K562 (cell line): ENCODE results near the gene CTXN1. TPM values are rescaled to one million over a fixed set of nuclear protein-coding genes. Genes with fewer than 3 reads are reported as not detected.

Source experiments
- ATAC-seq: fragments of 200-7000 bp; cut with Tn5 transposase; 3 replicates; pipeline ENCODE4 v1.9.1; 2020; ENCODE audit warnings: moderate library complexity
- BruUV-seq: library from RNA; stranded (reverse); fragments of 400-500 nt; replicated peaks from 2 replicates; lab custom pipeline; 2021; lab: Mats Ljungman, UMichigan
- CTCF ChIA-PET: fragments of 300-600 bp; formaldehyde crosslinking; extraction: SDS; loops from one replicate; lab custom pipeline; 2021; ENCODE audit warnings: low intra/inter-chr PET ratio; lab: Yijun Ruan, JAX
- POLR2A ChIA-PET: fragments of 300-600, 350-650 bp; sonication (Branson Sonifier 250); formaldehyde crosslinking; extraction: SDS; loops from one replicate; lab custom pipeline; 2021; ENCODE audit warnings: antibody characterized with exemption, inconsistent platforms; lab: Yijun Ruan, JAX
- DNase-seq, 4 experiments: peaks; one replicate each; pipeline versions ENCODE4 v3.0.0 to v3.0.0-alpha.2; 2011 to 2018; ENCODE audit warnings: low spot score in 3 of 4, mixed read lengths in 3 of 4; ENCODE audit errors: extremely low read depth in 1 of 4
- FAIRE-seq: peaks from 2 replicates; lab custom pipeline; 2011; peaks lifted over from hg19 to GRCh38; lab: Jason Lieb, UNC
- H2AFZ ChIP-seq: 2 replicates; pipeline ENCODE4 v1.6.0; 2011; ENCODE audit warnings: low read depth, low read length, control low read depth, inconsistent platforms
- H3K27ac ChIP-seq: fragments of 200-600 bp; 3 replicates; pipeline ENCODE4 v1.8.0; 2011; ENCODE audit warnings: low read depth, mild to moderate bottlenecking, control low read depth, inconsistent platforms, low read length, moderate library complexity, mixed read lengths; ENCODE audit errors: extremely low read depth
- H3K27me3 ChIP-seq, 2 experiments: fragments of 300-600 bp in 1 of 2; 2 replicates in 1 of 2; 3 replicates in 1 of 2; pipeline versions ENCODE4 v1.6.0 to v1.8.0; 2011; ENCODE audit warnings: inconsistent platforms in 2 of 2, low read length in 2 of 2, mild to moderate bottlenecking in 1 of 2, mixed read lengths in 1 of 2, moderate library complexity in 1 of 2; ENCODE audit not compliant: control insufficient read depth in 2 of 2, insufficient read depth in 2 of 2
- H3K36me3 ChIP-seq: fragments of 300-600 bp; 3 replicates; pipeline ENCODE4 v1.8.0; 2011; ENCODE audit warnings: mild to moderate bottlenecking, low read length, inconsistent platforms; ENCODE audit not compliant: control insufficient read depth, insufficient read depth
- H3K4me1 ChIP-seq, 2 experiments: fragments of 200-600 bp in 1 of 2; replicated peaks in 1 of 2; 2 replicates in 1 of 2; 3 replicates in 1 of 2; pipeline versions ENCODE4 v1.5.1 to v1.8.0; 2011; ENCODE audit warnings: inconsistent platforms in 2 of 2, low read length in 2 of 2, mild to moderate bottlenecking in 1 of 2, mixed read lengths in 1 of 2, moderate library complexity in 1 of 2; ENCODE audit not compliant: control insufficient read depth in 2 of 2, insufficient read depth in 2 of 2
- H3K4me2 ChIP-seq: 2 replicates; pipeline ENCODE4 v1.6.1; 2011; ENCODE audit warnings: low read length, control low read depth, inconsistent platforms, mixed read lengths; ENCODE audit not compliant: insufficient read depth
- H3K4me3 ChIP-seq: fragments of 200-600 bp; sonication (generic), shearing (Covaris generic); 2 replicates; pipeline ENCODE4 v1.5.1; 2016; ENCODE audit warnings: control low read depth, inconsistent platforms
- H3K79me2 ChIP-seq: fragments of 200-600 bp; 3 replicates; pipeline ENCODE4 v1.8.0; 2011; ENCODE audit warnings: low read length, inconsistent platforms; ENCODE audit not compliant: control insufficient read depth, insufficient read depth
- H3K9ac ChIP-seq, 2 experiments: 2 replicates each; pipeline versions ENCODE4 v1.6.0 to v1.6.1; 2011; ENCODE audit warnings: low read depth in 2 of 2, low read length in 2 of 2, control low read depth in 1 of 2, inconsistent platforms in 1 of 2, mild to moderate bottlenecking in 1 of 2, mixed read lengths in 1 of 2; ENCODE audit not compliant: insufficient read depth in 1 of 2
- H3K9me1 ChIP-seq: one replicate; pipeline ENCODE4 v1.6.0; 2011; ENCODE audit warnings: inconsistent platforms, mild to moderate bottlenecking, low read length, moderate library complexity; ENCODE audit not compliant: control insufficient read depth, insufficient read depth
- H3K9me3 ChIP-seq: replicated peaks from 2 replicates; pipeline ENCODE4 v1.5.1; 2011; ENCODE audit warnings: low read depth, low read length, inconsistent platforms; ENCODE audit not compliant: control insufficient read depth, insufficient read depth
- H4K20me1 ChIP-seq: replicated peaks from 2 replicates; pipeline ENCODE4 v1.6.1; 2011; ENCODE audit warnings: low read length, inconsistent platforms, mixed read lengths; ENCODE audit not compliant: control insufficient read depth, insufficient read depth
- FOXK1 ChIP-seq: sonication (generic); formaldehyde crosslinking; IDR thresholded peaks from 2 replicates; pipeline ENCODE4 v1.8.0; 2022; ENCODE audit warnings: missing genetic modification reagents, mild to moderate bottlenecking, borderline replicate concordance
- MAFK ChIP-seq: IDR thresholded peaks from 2 replicates; pipeline ENCODE4 v1.6.1; 2011; ENCODE audit warnings: low read length, improper control_type of control experiment
- POLR2G ChIP-seq: fragments of 200-400 bp; formaldehyde crosslinking; IDR thresholded peaks from 2 replicates; pipeline ENCODE4 v1.6.1; 2017; ENCODE audit warnings: low read depth, mild to moderate bottlenecking, antibody characterized with exemption, low read length, moderate library complexity
- ZBTB33 ChIP-seq: sonication (generic); formaldehyde crosslinking; IDR thresholded peaks from 2 replicates; pipeline ENCODE4 v1.8.1; 2023; ENCODE audit warnings: mild to moderate bottlenecking, missing genetic modification reagents
- ZNF212 ChIP-seq: fragments of 450-650 bp; formaldehyde crosslinking; IDR thresholded peaks from 2 replicates; pipeline ENCODE4 v1.4.0; 2020; ENCODE audit warnings: mild to moderate bottlenecking
- WGBS: fragments of 100-300 bp; shearing (Covaris generic); methylation state at CpG from one replicate; pipeline ENCODE4 v1.1.6; 2016; ENCODE audit warnings: low coverage, mixed read lengths; ENCODE audit not compliant: insufficient coverage; ENCODE audit errors: missing lambda C conversion rate; 5-methylcytosine and 5-hydroxymethylcytosine counted together
- in situ Hi-C: fragments of 300-500 bp; cut with MboI; formaldehyde crosslinking; loops from 4 replicates; pipeline ENCODE4 v1.15.0; 2018; ENCODE audit warnings: inconsistent platforms, mixed read lengths
- intact Hi-C: fragments of 100-400 bp; cut with micrococcal nuclease; formaldehyde crosslinking; loops from 2 replicates; pipeline ENCODE4 v1.14.2; 2022
- polyA plus RNA-seq, 8 experiments: library from polyadenylated mRNA; depleted of rRNA in 4 of 8; stranded (reverse) in 5 of 8; unstranded in 3 of 8; fragments of >200 nt; fragmentation: Nextera tagmentation in 2 of 8; fragmentation: Illumina TruSeq in 1 of 8; extraction: Ambion mirVana in 2 of 8; extraction: Trizol in 1 of 8; gene quantifications; 2 replicates each; pipeline versions ENCODE4 v1.2.1 to v1.2.3, GENCODE V29; 2011 to 2014; ENCODE audit warnings: inconsistent platforms in 1 of 8, missing spikeins in 1 of 8
- total RNA-seq, 7 experiments: library from RNA; depleted of rRNA in 6 of 7; stranded (reverse); fragments of >200 nt in 6 of 7; fragmentation: Illumina TruSeq in 2 of 7; extraction: Trizol in 2 of 7; gene quantifications; 2 replicates each; pipeline versions ENCODE4 v1.2.1 to v1.2.3, GENCODE V29; 2011 to 2021; ENCODE audit warnings: low replicate concordance in 1 of 7

Gene CTXN1
- total and polyA plus RNA-seq, 9 of the 15 experiments (the other 6 are each of a cell fraction or from before 2014, with no cell fraction given), result 0.15 to 37.4 (median 1.8) TPM; not detected in 2

- POLR2A ChIA-PET, result interaction anchor here (0.5 kb wide), 1 partner anchor 44 kb away, joined by 3 read pairs; no protein-coding TSS in a partner anchor
- ATAC-seq (no peak), FAIRE-seq (no peak)
- H3K9me3 ChIP-seq, result no peaks in the 10 kb centered on the region
- peaks cover 9 to 70% of the 10 kb centered on the region in 2 experiments for H3K4me1 ChIP-seq
- H3K4me2 ChIP-seq, result no peak overlapping the region
- CTCF ChIA-PET, result no interaction called here
- H3K27ac ChIP-seq, result no peak overlapping the region
- H3K9ac ChIP-seq, result no peak overlapping the region
- no TSS peak for BruUV-seq
- WGBS, result 92% methylated on average over 7 of the region's 12 CpGs
- peaks cover 14% of the 10 kb centered on the region for H3K79me2 ChIP-seq
- no peaks in the 10 kb centered on the region for H3K27me3 ChIP-seq
- no peak overlapping the region for H3K4me3 ChIP-seq
- in situ Hi-C loops (no loop called here), intact Hi-C loops (no loop called here)
- H3K9me1 ChIP-seq, result no peaks in the 10 kb centered on the region
- peaks cover 6% of the 10 kb centered on the region; the same call in 1 of the 2 replicates for H4K20me1 ChIP-seq
- H2AFZ ChIP-seq, result no peak overlapping the region
- TF ChIP-seq ZNF212 (no peak), POLR2G (peak; percentile 11; the same call in 1 of the 2 replicates), MAFK (no peak)
- TF ChIP-seq, all 486 proteins: peak for 1
- peaks cover 16% of the 10 kb centered on the region; the same call in 1 of the 3 replicates for H3K36me3 ChIP-seq
- no peak for DNase-seq
Measured at GRCh38 chr19:7916955-7917266, 9.0 kb downstream of the CTXN1 start.

GRCh38 chr19:7916103-7916954, 9.6 kb downstream of the CTXN1 start:
- H4K20me1 ChIP-seq, result peaks cover 5% of the 10 kb centered on the region; the same call in 1 of the 2 replicates
- FAIRE-seq, result no peak
- H3K9me1 ChIP-seq, result no peaks in the 10 kb centered on the region
- peaks cover 20% of the 10 kb centered on the region; the same call in 1 of the 3 replicates for H3K36me3 ChIP-seq
- CTCF ChIA-PET, result no interaction called here
- no peaks in the 10 kb centered on the region for H3K9me3 ChIP-seq
- no peak overlapping the region for H3K4me2 ChIP-seq
- 84% methylated on average over 11 of the region's 104 CpGs for WGBS
- POLR2A ChIA-PET, result interaction anchor here (0.6 to 1.7 kb wide), 2 partner anchors 13 to 88 kb away, joined by 3 to 5 read pairs; partner anchors contain the start of gene MAP2K7
- H3K27ac ChIP-seq, result no peak overlapping the region
- no peak overlapping the region for H3K4me3 ChIP-seq
- H3K9ac ChIP-seq, result no peak overlapping the region
- H2AFZ ChIP-seq, result no peak overlapping the region
- BruUV-seq, result no TSS peak
- ATAC-seq, result no peak
- intact Hi-C loops (no loop called here), in situ Hi-C loops (no loop called here)
- TF ChIP-seq FOXK1 (no peak), ZBTB33 (CRISPR knock-in tag) (peak; percentile 79), POLR2G (peak; percentile 57)
- peaks cover 14% of the 10 kb centered on the region for H3K79me2 ChIP-seq
- peaks cover 9 to 70% of the 10 kb centered on the region in 2 experiments for H3K4me1 ChIP-seq
- no peak for DNase-seq
- no peaks in the 10 kb centered on the region for H3K27me3 ChIP-seq
